GM10248 (cell line): ENCODE measurements around the gene CDYL.
"Not testable (repeated sequence)": the region's sequence is repeated elsewhere in the genome, so short reads cannot be mapped to it uniquely, and the experiment has no call there.

Experiments
- CTCF ChIA-PET: fragments of 300-600 bp; sonication (Branson Sonifier 250); formaldehyde crosslinking; extraction: SDS; loops from one replicate; lab custom pipeline; 2021; ENCODE audit warnings: antibody characterized with exemption; lab: Yijun Ruan, JAX
- POLR2A ChIA-PET: fragments of 350-650 bp; sonication (Branson Sonifier 250); formaldehyde crosslinking; extraction: SDS; loops from one replicate; lab custom pipeline; 2020; ENCODE audit warnings: antibody characterized with exemption; lab: Yijun Ruan, JAX
- DNase-seq: peaks from one replicate; pipeline ENCODE4 v3.0.0; 2012; ENCODE audit errors: extremely low spot score
- CTCF ChIP-seq: IDR thresholded peaks from 2 replicates; pipeline ENCODE4 v1.5.1; 2012; ENCODE audit warnings: mild to moderate bottlenecking, low read depth; ENCODE audit errors: extremely low read depth, missing control alignments, control extremely low read depth

The CDYL gene

GRCh38 chr6:4848382-4849068, 72.3 kb downstream of the CDYL start:
- TF ChIP-seq CTCF, result peak; percentile 36
- CTCF ChIA-PET, result interaction anchor here (0.7 to 2.0 kb wide), 13 partner anchors 10 to 102 kb away, joined by 3 to 7 read pairs (median 4); no protein-coding TSS in a partner anchor
- DNase-seq, result no peak
- POLR2A ChIA-PET, result no interaction called here

DNA sequence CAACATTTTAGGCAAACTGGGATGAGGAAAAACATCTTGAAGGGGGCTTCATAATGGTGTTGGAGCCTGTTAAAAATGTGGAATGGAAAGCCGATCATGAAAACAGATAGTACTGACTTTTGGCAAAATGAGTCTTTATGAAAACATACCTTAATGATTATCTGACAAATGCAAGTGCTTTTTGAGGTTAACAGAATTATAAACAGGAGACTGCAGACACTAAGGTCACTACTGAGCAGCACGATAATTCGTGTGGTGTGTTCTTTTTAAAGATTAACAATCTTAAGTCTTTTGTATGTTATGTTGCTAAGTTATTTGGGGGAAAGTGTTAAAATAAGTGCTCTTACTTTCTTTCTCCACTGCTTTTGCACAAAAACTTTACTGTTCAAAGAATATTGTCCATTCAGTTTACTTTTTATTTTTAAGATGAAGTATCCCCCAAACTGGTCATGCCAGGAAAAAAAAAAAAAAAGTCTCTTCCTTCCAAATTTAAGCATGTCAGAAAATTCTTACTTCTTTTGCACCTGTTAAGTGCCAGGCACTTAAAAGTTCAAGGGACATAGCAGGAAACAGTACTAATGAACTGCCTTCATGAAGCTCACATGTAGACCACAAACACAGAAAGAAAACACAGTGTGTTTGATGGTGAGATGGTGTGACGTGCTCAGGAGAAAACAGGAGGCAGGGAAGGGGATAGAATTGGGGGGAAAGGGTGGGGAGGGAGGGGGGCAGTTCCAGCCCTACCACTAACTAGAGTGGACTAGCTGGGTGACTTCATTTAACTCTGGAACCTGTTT, 73.2 kb downstream of the CDYL start:
- no peak for TF ChIP-seq CTCF
- CTCF ChIA-PET, result interaction anchor here (0.7 to 2.0 kb wide), 13 partner anchors 9 to 87 kb away, joined by 3 to 7 read pairs (median 4); no protein-coding TSS in a partner anchor
- POLR2A ChIA-PET, result no interaction called here
- DNase-seq, result no peak

GRCh38 chr6:4851035-4851434, 74.8 kb downstream of the CDYL start:
- POLR2A ChIA-PET, result no interaction called here
- CTCF ChIA-PET, result no interaction called here

GRCh38 chr6:4852186-4852585, 76.0 kb downstream of the CDYL start:
- not testable (repeated sequence) for DNase-seq
- CTCF ChIA-PET, result interaction anchor here (1.9 kb wide), 1 partner anchor 63 kb away, joined by 5 read pairs; no protein-coding TSS in a partner anchor

More at GRCh38 chr6:4851035-4851434, 74.8 kb downstream of the CDYL start:
- no peak for DNase-seq
- TF ChIP-seq CTCF, result no peak

DNA sequence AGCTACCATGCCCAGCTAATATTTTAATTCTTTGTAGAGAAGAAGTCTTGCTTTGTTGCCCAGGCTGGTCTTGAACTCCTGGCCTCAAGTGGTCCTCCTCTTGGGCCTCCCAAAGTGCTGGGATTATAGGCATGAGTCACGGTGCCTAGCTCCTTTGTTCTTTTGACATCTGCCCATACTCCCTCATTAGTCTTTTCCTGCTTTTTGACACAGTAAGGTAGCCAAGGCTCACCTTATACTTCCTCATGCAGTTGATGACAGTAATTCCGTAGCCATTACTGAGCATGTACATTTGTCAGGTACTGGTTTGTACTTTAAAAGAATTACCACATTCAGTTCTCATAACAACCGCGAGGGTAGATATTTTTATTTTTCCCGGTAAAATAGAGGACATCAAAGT, 76.7 kb downstream of the CDYL start:
- TF ChIP-seq CTCF, result no peak
- POLR2A ChIA-PET, result no interaction called here

More at GRCh38 chr6:4852186-4852585, 76.0 kb downstream of the CDYL start:
- POLR2A ChIA-PET, result not testable (repeated sequence)

GRCh38 chr6:4853349-4853748, 77.1 kb downstream of the CDYL start:
- ChIA-PET CTCF (interaction anchor here (1.5 to 1.9 kb wide), 2 partner anchors 8 to 64 kb away, joined by 4 to 5 read pairs; no protein-coding TSS in a partner anchor), POLR2A (no interaction called here)
- TF ChIP-seq CTCF, result no peak
- DNase-seq, result no peak

More for the DNA sequence above, 76.7 kb downstream of the CDYL start:
- DNase-seq, result no peak
- CTCF ChIA-PET, result interaction anchor here (1.5 to 1.9 kb wide), 2 partner anchors 8 to 63 kb away, joined by 4 to 5 read pairs; no protein-coding TSS in a partner anchor
